Stimulated activated memory B cell treated with anti-CD40 and anti-IgM and Interleukin-4, amounts not matched to agents 10 μg/mL and 1 μg/mL and 100 μg/mL, for 72 hours (primary cell): ENCODE data around the gene EPHA6.

Experiments used
- ATAC-seq: fragments of 150-1000 bp; cut with Tn5 transposase; 2 replicates; pipeline ENCODE4 v1.10.0; 2021
- H3K27ac Mint-ChIP-seq: one replicate; pipeline ENCODE4 v1.8.0; 2022; ENCODE audit warnings: mild to moderate bottlenecking, mixed read lengths
- H3K27me3 Mint-ChIP-seq: one replicate; pipeline ENCODE4 v1.8.0; 2022; ENCODE audit warnings: mixed read lengths
- H3K36me3 Mint-ChIP-seq: one replicate; pipeline ENCODE4 v1.8.0; 2022; ENCODE audit warnings: mixed read lengths
- H3K4me1 Mint-ChIP-seq: one replicate; pipeline ENCODE4 v1.8.0; 2022; ENCODE audit warnings: mixed read lengths
- H3K4me3 Mint-ChIP-seq: one replicate; pipeline ENCODE4 v1.8.0; 2022; ENCODE audit warnings: mild to moderate bottlenecking, moderate library complexity, mixed read lengths
- H3K9me3 Mint-ChIP-seq: one replicate; pipeline ENCODE4 v1.8.0; 2022; ENCODE audit warnings: mixed read lengths

Gene EPHA6

GRCh38 chr3:96813820-96814650, at the start of gene EPHA6:
Gene EPHA6, plus strand, starts transcription at chr3:96814594.
- Mint-ChIP-seq H3K27ac (no peak within 1 kb of the TSS), H3K4me1 (peaks cover 7% of the 10 kb centered on the region), H3K36me3 (no peaks in the 10 kb centered on the region), H3K9me3 (no peaks in the 10 kb centered on the region), H3K27me3 (peaks cover 33% of the 10 kb centered on the region), H3K4me3 (peak within 1 kb of the TSS; percentile 62)
- ATAC-seq, result peak; percentile 35

GRCh38 chr3:96776818-96777217, 37.6 kb upstream of the EPHA6 start:
- Mint-ChIP-seq H3K4me3 (no peak overlapping the region), H3K36me3 (no peaks in the 10 kb centered on the region), H3K9me3 (peaks cover 24% of the 10 kb centered on the region), H3K4me1 (no peaks in the 10 kb centered on the region), H3K27ac (no peak overlapping the region), H3K27me3 (no peaks in the 10 kb centered on the region)
- ATAC-seq, result no peak

GRCh38 chr3:96779810-96780209, 34.6 kb upstream of the EPHA6 start:
- H3K9me3 Mint-ChIP-seq, result peaks cover 11% of the 10 kb centered on the region
- H3K36me3 Mint-ChIP-seq, result no peaks in the 10 kb centered on the region
- ATAC-seq, result no peak
- no peak overlapping the region for H3K27ac Mint-ChIP-seq
- no peak overlapping the region for H3K4me3 Mint-ChIP-seq
- no peaks in the 10 kb centered on the region for H3K4me1 Mint-ChIP-seq
- no peaks in the 10 kb centered on the region for H3K27me3 Mint-ChIP-seq

GRCh38 chr3:96796101-96796500, 18.3 kb upstream of the EPHA6 start:
- Mint-ChIP-seq H3K27me3 (no peaks in the 10 kb centered on the region), H3K36me3 (no peaks in the 10 kb centered on the region), H3K27ac (no peak overlapping the region), H3K4me1 (no peaks in the 10 kb centered on the region), H3K4me3 (no peak overlapping the region), H3K9me3 (peaks cover 12% of the 10 kb centered on the region)
- ATAC-seq, result no peak

GRCh38 chr3:96803870-96804269, 10.5 kb upstream of the EPHA6 start:
- no peak for ATAC-seq
- H3K4me3 Mint-ChIP-seq, result no peak overlapping the region
- no peaks in the 10 kb centered on the region for H3K27me3 Mint-ChIP-seq
- no peaks in the 10 kb centered on the region for H3K4me1 Mint-ChIP-seq
- H3K36me3 Mint-ChIP-seq, result no peaks in the 10 kb centered on the region
- H3K9me3 Mint-ChIP-seq, result peaks cover 3% of the 10 kb centered on the region
- no peak overlapping the region for H3K27ac Mint-ChIP-seq

GRCh38 chr3:96806341-96806740, 8.1 kb upstream of the EPHA6 start:
- Mint-ChIP-seq H3K36me3 (no peaks in the 10 kb centered on the region), H3K9me3 (no peaks in the 10 kb centered on the region), H3K4me1 (no peaks in the 10 kb centered on the region), H3K27ac (no peak overlapping the region), H3K27me3 (no peaks in the 10 kb centered on the region), H3K4me3 (no peak overlapping the region)
- no peak for ATAC-seq

- Mint-ChIP-seq H3K27ac (no peak overlapping the region), H3K4me3 (peak overlapping the region; percentile 62), H3K27me3 (peaks cover 33% of the 10 kb centered on the region), H3K4me1 (peaks cover 7% of the 10 kb centered on the region), H3K9me3 (no peaks in the 10 kb centered on the region), H3K36me3 (no peaks in the 10 kb centered on the region)
- peak; percentile 85 for ATAC-seq
Observed at GRCh38 chr3:96813134-96813819, 1.1 kb upstream of the EPHA6 start.

- H3K36me3 Mint-ChIP-seq, result no peaks in the 10 kb centered on the region
- no peaks in the 10 kb centered on the region for H3K9me3 Mint-ChIP-seq
- no peak for ATAC-seq
- H3K27me3 Mint-ChIP-seq, result peaks cover 33% of the 10 kb centered on the region
- H3K4me1 Mint-ChIP-seq, result peaks cover 7% of the 10 kb centered on the region
- H3K27ac Mint-ChIP-seq, result no peak overlapping the region
- H3K4me3 Mint-ChIP-seq, result no peak overlapping the region
Observed at GRCh38 chr3:96814651-96815567, 515 bp downstream of the EPHA6 start.

GRCh38 chr3:96831175-96831574, 16.8 kb downstream of the EPHA6 start:
- Mint-ChIP-seq H3K27me3 (no peaks in the 10 kb centered on the region), H3K4me1 (no peaks in the 10 kb centered on the region), H3K9me3 (no peaks in the 10 kb centered on the region), H3K36me3 (no peaks in the 10 kb centered on the region), H3K4me3 (no peak overlapping the region), H3K27ac (no peak overlapping the region)
- ATAC-seq, result no peak

GRCh38 chr3:96833301-96833700, 18.9 kb downstream of the EPHA6 start:
- H3K27me3 Mint-ChIP-seq, result no peaks in the 10 kb centered on the region
- H3K36me3 Mint-ChIP-seq, result no peaks in the 10 kb centered on the region
- H3K9me3 Mint-ChIP-seq, result no peaks in the 10 kb centered on the region
- H3K27ac Mint-ChIP-seq, result no peak overlapping the region
- H3K4me3 Mint-ChIP-seq, result no peak overlapping the region
- ATAC-seq, result no peak
- no peaks in the 10 kb centered on the region for H3K4me1 Mint-ChIP-seq

- Mint-ChIP-seq H3K27me3 (no peaks in the 10 kb centered on the region), H3K4me3 (no peak overlapping the region), H3K9me3 (no peaks in the 10 kb centered on the region), H3K4me1 (no peaks in the 10 kb centered on the region), H3K27ac (no peak overlapping the region), H3K36me3 (no peaks in the 10 kb centered on the region)
- no peak for ATAC-seq
Observed at GRCh38 chr3:96836153-96836915, 21.9 kb downstream of the EPHA6 start.

GRCh38 chr3:96843505-96844203, 29.3 kb downstream of the EPHA6 start:
- ATAC-seq, result no peak
- H3K9me3 Mint-ChIP-seq, result peaks cover 5% of the 10 kb centered on the region
- no peak overlapping the region for H3K27ac Mint-ChIP-seq

GRCh38 chr3:96844204-96844514, 29.8 kb downstream of the EPHA6 start:
- Mint-ChIP-seq H3K27me3 (no peaks in the 10 kb centered on the region), H3K4me1 (no peaks in the 10 kb centered on the region), H3K4me3 (no peak overlapping the region), H3K36me3 (no peaks in the 10 kb centered on the region), H3K9me3 (peaks cover 5% of the 10 kb centered on the region), H3K27ac (no peak overlapping the region)
- ATAC-seq, result no peak

More at GRCh38 chr3:96843505-96844203, 29.3 kb downstream of the EPHA6 start:
- Mint-ChIP-seq H3K36me3 (no peaks in the 10 kb centered on the region), H3K27me3 (no peaks in the 10 kb centered on the region), H3K4me1 (no peaks in the 10 kb centered on the region), H3K4me3 (no peak overlapping the region)

- Mint-ChIP-seq H3K4me3 (no peak overlapping the region), H3K4me1 (no peaks in the 10 kb centered on the region), H3K27me3 (no peaks in the 10 kb centered on the region), H3K36me3 (no peaks in the 10 kb centered on the region), H3K9me3 (no peaks in the 10 kb centered on the region), H3K27ac (no peak overlapping the region)
- no peak for ATAC-seq
Observed at GRCh38 chr3:96852849-96853248, 38.5 kb downstream of the EPHA6 start.
